ENCODE data around the gene SCARB1. TPM values are rescaled to one million over a fixed set of nuclear protein-coding genes. Genes with fewer than 3 reads are reported as not detected.

SCARB1 gene
- total and polyA plus RNA-seq, 2 of the 13 experiments (the other 11 are each of a cell fraction or from before 2014, with no cell fraction given): 63.4 to 160 TPM

DNA sequence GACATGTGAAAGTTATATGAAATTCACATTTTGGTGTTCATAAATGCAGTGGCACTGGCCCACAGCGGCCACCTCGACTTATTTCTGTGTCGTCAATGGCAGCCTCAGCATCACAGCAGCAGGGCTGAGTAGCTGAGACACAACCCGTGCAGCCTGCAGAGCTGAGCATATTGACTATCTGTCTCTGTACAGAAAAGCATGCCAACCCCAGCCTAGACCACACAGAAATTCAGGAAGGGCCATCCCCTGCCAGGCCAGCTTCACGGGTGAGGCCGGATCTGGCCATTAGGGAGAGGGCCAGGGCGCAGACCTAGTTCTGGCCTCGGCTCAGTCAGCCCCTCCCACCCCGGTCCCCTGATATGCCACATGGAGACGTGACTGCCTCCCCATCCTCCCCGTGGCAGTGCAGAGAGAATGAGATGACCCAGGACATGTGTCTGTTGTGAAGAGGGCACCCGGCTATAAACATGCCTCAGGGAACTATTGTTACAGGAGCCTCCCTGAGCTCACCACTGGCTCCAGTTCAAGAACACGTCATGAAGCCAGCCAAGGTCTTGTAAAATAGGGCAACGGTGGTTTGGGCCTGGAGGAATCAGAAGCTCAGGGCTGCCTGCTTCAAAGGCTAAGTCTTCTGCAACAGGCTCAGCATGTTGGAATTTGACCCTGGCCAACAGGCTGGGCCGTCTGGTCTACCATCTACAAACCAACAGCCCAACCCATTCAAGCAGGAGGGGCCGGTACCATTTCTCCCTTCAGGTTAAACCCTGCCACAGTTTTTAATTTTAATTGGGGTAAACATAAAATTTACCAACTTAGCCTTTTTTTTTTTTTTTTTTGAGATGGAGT lies 25.5 kb downstream of the SCARB1 start (continued):
- TF ChIP-seq, protein P1, sequence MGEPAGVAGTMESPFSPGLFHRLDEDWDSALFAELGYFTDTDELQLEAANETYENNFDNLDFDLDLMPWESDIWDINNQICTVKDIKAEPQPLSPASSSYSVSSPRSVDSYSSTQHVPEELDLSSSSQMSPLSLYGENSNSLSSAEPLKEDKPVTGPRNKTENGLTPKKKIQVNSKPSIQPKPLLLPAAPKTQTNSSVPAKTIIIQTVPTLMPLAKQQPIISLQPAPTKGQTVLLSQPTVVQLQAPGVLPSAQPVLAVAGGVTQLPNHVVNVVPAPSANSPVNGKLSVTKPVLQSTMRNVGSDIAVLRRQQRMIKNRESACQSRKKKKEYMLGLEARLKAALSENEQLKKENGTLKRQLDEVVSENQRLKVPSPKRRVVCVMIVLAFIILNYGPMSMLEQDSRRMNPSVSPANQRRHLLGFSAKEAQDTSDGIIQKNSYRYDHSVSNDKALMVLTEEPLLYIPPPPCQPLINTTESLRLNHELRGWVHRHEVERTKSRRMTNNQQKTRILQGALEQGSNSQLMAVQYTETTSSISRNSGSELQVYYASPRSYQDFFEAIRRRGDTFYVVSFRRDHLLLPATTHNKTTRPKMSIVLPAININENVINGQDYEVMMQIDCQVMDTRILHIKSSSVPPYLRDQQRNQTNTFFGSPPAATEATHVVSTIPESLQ (CRISPR knock-in tag; conservative IDR thresholded peaks at IDR 0.05): no peak
- TF ChIP-seq, protein P2, sequence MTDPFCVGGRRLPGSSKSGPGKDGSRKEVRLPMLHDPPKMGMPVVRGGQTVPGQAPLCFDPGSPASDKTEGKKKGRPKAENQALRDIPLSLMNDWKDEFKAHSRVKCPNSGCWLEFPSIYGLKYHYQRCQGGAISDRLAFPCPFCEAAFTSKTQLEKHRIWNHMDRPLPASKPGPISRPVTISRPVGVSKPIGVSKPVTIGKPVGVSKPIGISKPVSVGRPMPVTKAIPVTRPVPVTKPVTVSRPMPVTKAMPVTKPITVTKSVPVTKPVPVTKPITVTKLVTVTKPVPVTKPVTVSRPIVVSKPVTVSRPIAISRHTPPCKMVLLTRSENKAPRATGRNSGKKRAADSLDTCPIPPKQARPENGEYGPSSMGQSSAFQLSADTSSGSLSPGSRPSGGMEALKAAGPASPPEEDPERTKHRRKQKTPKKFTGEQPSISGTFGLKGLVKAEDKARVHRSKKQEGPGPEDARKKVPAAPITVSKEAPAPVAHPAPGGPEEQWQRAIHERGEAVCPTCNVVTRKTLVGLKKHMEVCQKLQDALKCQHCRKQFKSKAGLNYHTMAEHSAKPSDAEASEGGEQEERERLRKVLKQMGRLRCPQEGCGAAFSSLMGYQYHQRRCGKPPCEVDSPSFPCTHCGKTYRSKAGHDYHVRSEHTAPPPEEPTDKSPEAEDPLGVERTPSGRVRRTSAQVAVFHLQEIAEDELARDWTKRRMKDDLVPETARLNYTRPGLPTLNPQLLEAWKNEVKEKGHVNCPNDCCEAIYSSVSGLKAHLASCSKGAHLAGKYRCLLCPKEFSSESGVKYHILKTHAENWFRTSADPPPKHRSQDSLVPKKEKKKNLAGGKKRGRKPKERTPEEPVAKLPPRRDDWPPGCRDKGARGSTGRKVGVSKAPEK (CRISPR knock-in tag; IDR thresholded peaks at IDR 0.05; ENCODE audit: borderline replicate concordance): no peak
- TF ChIP-seq, protein P3, sequence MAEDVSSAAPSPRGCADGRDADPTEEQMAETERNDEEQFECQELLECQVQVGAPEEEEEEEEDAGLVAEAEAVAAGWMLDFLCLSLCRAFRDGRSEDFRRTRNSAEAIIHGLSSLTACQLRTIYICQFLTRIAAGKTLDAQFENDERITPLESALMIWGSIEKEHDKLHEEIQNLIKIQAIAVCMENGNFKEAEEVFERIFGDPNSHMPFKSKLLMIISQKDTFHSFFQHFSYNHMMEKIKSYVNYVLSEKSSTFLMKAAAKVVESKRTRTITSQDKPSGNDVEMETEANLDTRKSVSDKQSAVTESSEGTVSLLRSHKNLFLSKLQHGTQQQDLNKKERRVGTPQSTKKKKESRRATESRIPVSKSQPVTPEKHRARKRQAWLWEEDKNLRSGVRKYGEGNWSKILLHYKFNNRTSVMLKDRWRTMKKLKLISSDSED (CRISPR knock-in tag; IDR thresholded peaks at IDR 0.05): no peak
- TF ChIP-seq ERF (CRISPR knock-in tag; IDR thresholded peaks at IDR 0.05) (peak; percentile 81; the same call in 1 of the 2 replicates), RBM22 (optimal IDR thresholded peaks at IDR 0.05; ENCODE audit: low read length) (no peak), ZNF564 (CRISPR knock-in tag; IDR thresholded peaks at IDR 0.05) (peak; percentile 78; the same call in 1 of the 2 replicates), ETV5 (CRISPR knock-in tag; IDR thresholded peaks at IDR 0.05; ENCODE audit: borderline replicate concordance) (peak; percentile 47; the same call in 1 of the 2 replicates), ZFX (CRISPR knock-in tag; IDR thresholded peaks at IDR 0.05; ENCODE audit: low read depth) (peak; percentile 86), MYC (CRISPR knock-in tag; IDR thresholded peaks at IDR 0.05; ENCODE audit: borderline replicate concordance) (peak; percentile 93), ZNF44 (CRISPR knock-in tag; IDR thresholded peaks at IDR 0.05) (no peak), SMARCC2 (IDR thresholded peaks at IDR 0.05) (no peak), RXRA (CRISPR knock-in tag; IDR thresholded peaks at IDR 0.05) (peak; percentile 70)
- TF ChIP-seq, protein P4, sequence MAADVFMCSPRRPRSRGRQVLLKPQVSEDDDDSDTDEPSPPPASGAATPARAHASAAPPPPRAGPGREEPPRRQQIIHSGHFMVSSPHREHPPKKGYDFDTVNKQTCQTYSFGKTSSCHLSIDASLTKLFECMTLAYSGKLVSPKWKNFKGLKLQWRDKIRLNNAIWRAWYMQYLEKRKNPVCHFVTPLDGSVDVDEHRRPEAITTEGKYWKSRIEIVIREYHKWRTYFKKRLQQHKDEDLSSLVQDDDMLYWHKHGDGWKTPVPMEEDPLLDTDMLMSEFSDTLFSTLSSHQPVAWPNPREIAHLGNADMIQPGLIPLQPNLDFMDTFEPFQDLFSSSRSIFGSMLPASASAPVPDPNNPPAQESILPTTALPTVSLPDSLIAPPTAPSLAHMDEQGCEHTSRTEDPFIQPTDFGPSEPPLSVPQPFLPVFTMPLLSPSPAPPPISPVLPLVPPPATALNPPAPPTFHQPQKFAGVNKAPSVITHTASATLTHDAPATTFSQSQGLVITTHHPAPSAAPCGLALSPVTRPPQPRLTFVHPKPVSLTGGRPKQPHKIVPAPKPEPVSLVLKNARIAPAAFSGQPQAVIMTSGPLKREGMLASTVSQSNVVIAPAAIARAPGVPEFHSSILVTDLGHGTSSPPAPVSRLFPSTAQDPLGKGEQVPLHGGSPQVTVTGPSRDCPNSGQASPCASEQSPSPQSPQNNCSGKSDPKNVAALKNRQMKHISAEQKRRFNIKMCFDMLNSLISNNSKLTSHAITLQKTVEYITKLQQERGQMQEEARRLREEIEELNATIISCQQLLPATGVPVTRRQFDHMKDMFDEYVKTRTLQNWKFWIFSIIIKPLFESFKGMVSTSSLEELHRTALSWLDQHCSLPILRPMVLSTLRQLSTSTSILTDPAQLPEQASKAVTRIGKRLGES (CRISPR knock-in tag; IDR thresholded peaks at IDR 0.05; ENCODE audit: borderline replicate concordance): no peak
- TF ChIP-seq, protein P5, sequence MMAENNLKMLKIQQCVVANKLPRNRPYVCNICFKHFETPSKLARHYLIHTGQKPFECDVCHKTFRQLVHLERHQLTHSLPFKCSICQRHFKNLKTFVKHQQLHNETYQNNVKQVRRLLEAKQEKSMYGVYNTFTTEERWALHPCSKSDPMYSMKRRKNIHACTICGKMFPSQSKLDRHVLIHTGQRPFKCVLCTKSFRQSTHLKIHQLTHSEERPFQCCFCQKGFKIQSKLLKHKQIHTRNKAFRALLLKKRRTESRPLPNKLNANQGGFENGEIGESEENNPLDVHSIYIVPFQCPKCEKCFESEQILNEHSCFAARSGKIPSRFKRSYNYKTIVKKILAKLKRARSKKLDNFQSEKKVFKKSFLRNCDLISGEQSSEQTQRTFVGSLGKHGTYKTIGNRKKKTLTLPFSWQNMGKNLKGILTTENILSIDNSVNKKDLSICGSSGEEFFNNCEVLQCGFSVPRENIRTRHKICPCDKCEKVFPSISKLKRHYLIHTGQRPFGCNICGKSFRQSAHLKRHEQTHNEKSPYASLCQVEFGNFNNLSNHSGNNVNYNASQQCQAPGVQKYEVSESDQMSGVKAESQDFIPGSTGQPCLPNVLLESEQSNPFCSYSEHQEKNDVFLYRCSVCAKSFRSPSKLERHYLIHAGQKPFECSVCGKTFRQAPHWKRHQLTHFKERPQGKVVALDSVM (CRISPR knock-in tag; IDR thresholded peaks at IDR 0.05): peak; percentile 27; the same call in 1 of the 2 replicates
- TF ChIP-seq, protein P6, sequence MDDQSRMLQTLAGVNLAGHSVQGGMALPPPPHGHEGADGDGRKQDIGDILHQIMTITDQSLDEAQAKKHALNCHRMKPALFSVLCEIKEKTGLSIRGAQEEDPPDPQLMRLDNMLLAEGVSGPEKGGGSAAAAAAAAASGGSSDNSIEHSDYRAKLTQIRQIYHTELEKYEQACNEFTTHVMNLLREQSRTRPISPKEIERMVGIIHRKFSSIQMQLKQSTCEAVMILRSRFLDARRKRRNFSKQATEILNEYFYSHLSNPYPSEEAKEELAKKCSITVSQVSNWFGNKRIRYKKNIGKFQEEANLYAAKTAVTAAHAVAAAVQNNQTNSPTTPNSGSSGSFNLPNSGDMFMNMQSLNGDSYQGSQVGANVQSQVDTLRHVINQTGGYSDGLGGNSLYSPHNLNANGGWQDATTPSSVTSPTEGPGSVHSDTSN (CRISPR knock-in tag; IDR thresholded peaks at IDR 0.05; ENCODE audit: borderline replicate concordance): no peak
